ENCODE results near the gene ITPR1.

DNA sequence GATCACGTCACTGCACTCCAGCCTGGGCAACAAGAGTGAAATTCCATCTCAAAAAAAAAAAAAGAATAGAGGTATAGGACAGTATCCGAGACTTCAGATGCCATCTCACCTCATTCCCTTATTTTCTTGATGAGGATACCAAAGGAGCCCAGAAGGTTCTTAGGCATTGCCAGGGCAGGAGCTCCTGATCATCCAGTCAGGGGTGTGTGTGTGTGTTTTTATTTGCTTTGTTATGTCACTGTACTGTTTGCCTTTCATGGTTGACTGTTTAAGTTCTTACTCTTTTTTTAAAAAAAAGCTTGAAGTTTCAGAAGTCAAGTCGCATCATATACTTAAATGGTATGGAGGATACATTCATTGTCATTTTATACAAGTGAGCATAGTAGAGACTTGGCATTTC is 346.1 kb downstream of the ITPR1 start:
- TF ChIP-seq, protein P1, sequence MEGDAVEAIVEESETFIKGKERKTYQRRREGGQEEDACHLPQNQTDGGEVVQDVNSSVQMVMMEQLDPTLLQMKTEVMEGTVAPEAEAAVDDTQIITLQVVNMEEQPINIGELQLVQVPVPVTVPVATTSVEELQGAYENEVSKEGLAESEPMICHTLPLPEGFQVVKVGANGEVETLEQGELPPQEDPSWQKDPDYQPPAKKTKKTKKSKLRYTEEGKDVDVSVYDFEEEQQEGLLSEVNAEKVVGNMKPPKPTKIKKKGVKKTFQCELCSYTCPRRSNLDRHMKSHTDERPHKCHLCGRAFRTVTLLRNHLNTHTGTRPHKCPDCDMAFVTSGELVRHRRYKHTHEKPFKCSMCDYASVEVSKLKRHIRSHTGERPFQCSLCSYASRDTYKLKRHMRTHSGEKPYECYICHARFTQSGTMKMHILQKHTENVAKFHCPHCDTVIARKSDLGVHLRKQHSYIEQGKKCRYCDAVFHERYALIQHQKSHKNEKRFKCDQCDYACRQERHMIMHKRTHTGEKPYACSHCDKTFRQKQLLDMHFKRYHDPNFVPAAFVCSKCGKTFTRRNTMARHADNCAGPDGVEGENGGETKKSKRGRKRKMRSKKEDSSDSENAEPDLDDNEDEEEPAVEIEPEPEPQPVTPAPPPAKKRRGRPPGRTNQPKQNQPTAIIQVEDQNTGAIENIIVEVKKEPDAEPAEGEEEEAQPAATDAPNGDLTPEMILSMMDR (IDR thresholded peaks at IDR 0.05), result no peak
- TF ChIP-seq POLR2A (IDR thresholded peaks at IDR 0.05), result no peak
